Progenitor cell of endocrine pancreas (in vitro differentiated cells): ENCODE measurements around the gene NR6A1. TPM values are rescaled to one million over a fixed set of nuclear protein-coding genes. Genes with fewer than 3 reads are reported as not detected.

Source experiments
- DNase-seq: peaks from one replicate; pipeline ENCODE4 v3.0.0; 2021; ENCODE audit warnings: low spot score; ENCODE audit not compliant: unreplicated experiment
- H3K27ac Mint-ChIP-seq: 2 replicates; pipeline ENCODE4 v1.8.0; 2021; ENCODE audit warnings: mild to moderate bottlenecking, moderate library complexity, mixed read lengths
- H3K27me3 Mint-ChIP-seq: 2 replicates; pipeline ENCODE4 v1.8.0; 2021; ENCODE audit warnings: mixed read lengths
- H3K36me3 Mint-ChIP-seq: 2 replicates; pipeline ENCODE4 v1.8.0; 2022; ENCODE audit warnings: mixed read lengths; ENCODE audit not compliant: insufficient read depth
- H3K4me1 Mint-ChIP-seq: 2 replicates; pipeline ENCODE4 v1.8.0; 2021; ENCODE audit warnings: low read depth, mixed read lengths
- H3K4me3 Mint-ChIP-seq: 2 replicates; pipeline ENCODE4 v1.8.0; 2021; ENCODE audit warnings: low read depth, mild to moderate bottlenecking, moderate library complexity, mixed read lengths
- H3K9me3 Mint-ChIP-seq: 2 replicates; pipeline ENCODE4 v1.8.0; 2021; ENCODE audit warnings: low read depth, mixed read lengths
- total RNA-seq: library from RNA; stranded (reverse); gene quantifications from 2 replicates; pipeline ENCODE4 v1.2.1, GENCODE V29; 2021
- TF ChIP-seq, protein P1 (sequence below): fragments of 200-600 bp; sonication (generic); IDR thresholded peaks from one replicate; pipeline ENCODE4 v1.5.0; 2021; ENCODE audit warnings: antibody characterized with exemption, mild to moderate bottlenecking; ENCODE audit not compliant: unreplicated experiment

The NR6A1 gene
- total RNA-seq, 1 donor from 2014 or later, result 86.4 TPM

DNA sequence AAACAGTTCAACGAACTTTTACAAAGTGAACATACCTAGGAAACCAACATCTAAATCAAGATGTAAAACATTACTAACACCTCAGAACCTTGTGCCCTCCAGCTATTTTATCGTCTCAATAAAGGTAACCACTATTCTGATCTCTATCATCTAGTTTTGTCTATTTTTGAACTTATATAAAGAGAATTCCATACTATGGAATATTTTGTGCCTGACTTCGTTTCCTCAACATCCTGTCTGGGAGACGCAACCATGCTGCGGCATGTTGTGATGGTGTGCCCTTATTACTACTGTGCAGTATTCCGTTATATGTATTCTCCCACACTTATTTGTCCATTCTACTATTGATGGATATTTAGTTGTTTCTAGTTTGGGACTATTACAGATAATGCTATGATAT is 99.2 kb downstream of the NR6A1 start:
- DNase-seq, result no peak
- H3K4me3 Mint-ChIP-seq, result no peak overlapping the region
- H3K4me1 Mint-ChIP-seq, result peaks cover 27% of the 10 kb centered on the region
- TF ChIP-seq, protein P1, sequence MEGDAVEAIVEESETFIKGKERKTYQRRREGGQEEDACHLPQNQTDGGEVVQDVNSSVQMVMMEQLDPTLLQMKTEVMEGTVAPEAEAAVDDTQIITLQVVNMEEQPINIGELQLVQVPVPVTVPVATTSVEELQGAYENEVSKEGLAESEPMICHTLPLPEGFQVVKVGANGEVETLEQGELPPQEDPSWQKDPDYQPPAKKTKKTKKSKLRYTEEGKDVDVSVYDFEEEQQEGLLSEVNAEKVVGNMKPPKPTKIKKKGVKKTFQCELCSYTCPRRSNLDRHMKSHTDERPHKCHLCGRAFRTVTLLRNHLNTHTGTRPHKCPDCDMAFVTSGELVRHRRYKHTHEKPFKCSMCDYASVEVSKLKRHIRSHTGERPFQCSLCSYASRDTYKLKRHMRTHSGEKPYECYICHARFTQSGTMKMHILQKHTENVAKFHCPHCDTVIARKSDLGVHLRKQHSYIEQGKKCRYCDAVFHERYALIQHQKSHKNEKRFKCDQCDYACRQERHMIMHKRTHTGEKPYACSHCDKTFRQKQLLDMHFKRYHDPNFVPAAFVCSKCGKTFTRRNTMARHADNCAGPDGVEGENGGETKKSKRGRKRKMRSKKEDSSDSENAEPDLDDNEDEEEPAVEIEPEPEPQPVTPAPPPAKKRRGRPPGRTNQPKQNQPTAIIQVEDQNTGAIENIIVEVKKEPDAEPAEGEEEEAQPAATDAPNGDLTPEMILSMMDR, result no peak
- H3K36me3 Mint-ChIP-seq, result peaks cover 9% of the 10 kb centered on the region
- H3K27ac Mint-ChIP-seq, result no peak overlapping the region
- H3K27me3 Mint-ChIP-seq, result no peaks in the 10 kb centered on the region
- no peaks in the 10 kb centered on the region for H3K9me3 Mint-ChIP-seq

DNA sequence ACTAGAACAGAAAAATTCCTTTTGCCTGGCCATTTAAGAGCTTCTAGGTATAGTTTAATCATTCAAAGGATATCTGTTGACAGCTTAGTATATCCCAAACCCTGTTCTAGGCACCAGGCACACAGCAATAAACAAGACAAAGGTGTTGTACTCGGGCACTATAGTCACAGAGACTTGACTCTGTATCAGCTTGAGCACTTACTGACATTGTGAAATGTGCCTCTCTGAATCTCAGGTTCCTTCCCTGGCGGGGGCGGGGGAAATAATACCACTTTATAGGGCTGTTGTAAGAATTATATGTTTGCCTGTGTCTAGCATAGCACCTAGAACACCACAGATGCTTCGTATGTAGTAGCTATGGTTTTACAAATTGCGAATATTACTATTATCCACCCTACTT is 104.5 kb downstream of the NR6A1 start:
- peaks cover 38% of the 10 kb centered on the region for H3K4me1 Mint-ChIP-seq

DNA sequence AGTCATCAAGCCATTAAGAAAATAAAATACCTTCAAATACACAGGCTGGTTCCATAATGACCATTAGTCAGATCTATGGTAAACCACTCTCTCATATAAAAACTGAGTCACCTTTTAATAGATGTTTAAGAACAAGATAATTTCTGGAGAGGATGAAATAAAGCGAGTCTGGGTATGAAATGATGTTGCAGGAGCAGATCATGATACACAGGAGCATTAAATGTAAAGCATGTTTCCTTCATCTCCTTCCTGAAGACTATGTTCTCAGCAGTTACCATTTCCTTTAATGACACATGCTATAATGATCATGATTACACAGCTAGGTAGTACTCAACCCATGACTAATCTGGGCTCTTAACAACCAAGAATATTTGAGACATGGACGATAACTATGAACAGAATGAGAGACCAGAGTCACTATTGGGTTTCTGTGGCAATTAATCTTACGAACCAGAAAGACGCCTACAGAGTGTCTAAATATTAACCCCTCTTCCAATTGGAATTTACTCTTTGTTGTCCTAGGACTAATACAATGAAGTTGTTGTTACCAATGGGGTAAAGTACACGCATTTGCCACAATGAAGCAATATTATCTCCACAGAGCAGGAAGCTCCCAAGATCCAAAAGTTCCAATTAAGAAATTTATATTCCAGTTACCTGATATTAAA is 105.6 kb downstream of the NR6A1 start:
- H3K27me3 Mint-ChIP-seq, result no peaks in the 10 kb centered on the region
- TF ChIP-seq, protein P1, result no peak
- no peaks in the 10 kb centered on the region for H3K9me3 Mint-ChIP-seq
- H3K4me3 Mint-ChIP-seq, result no peak overlapping the region
- H3K36me3 Mint-ChIP-seq, result peaks cover 10% of the 10 kb centered on the region
- no peak overlapping the region for H3K27ac Mint-ChIP-seq
- peaks cover 41% of the 10 kb centered on the region for H3K4me1 Mint-ChIP-seq
- no peak for DNase-seq

More for the DNA sequence above, 104.5 kb downstream of the NR6A1 start:
- H3K9me3 Mint-ChIP-seq, result no peaks in the 10 kb centered on the region
- no peaks in the 10 kb centered on the region for H3K27me3 Mint-ChIP-seq
- no peak for DNase-seq
- H3K36me3 Mint-ChIP-seq, result peaks cover 10% of the 10 kb centered on the region
- H3K4me3 Mint-ChIP-seq, result no peak overlapping the region
- no peak overlapping the region for H3K27ac Mint-ChIP-seq
- TF ChIP-seq, protein P1, result no peak

DNA sequence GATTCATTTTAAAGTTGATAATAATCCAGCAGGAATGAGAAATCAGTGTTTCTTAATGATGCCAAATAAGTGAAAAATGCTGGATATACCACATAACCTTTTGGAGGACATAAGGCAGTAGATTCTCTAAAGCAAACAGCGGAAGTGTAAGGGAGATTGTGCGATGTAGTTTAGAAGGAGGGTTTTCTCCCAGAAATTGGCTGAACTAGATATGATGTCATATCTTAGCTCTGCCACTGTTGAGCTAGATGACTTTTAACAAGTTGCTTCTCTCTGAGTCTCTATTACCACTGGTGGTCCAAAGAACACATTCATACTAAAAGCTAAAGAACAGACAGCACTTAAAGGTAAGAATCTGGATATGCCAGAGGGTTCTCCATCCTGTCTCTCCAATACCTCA is 107.0 kb downstream of the NR6A1 start:
- peaks cover 8% of the 10 kb centered on the region for H3K36me3 Mint-ChIP-seq
- peaks cover 44% of the 10 kb centered on the region for H3K4me1 Mint-ChIP-seq
- H3K27ac Mint-ChIP-seq, result no peak overlapping the region
- no peak for DNase-seq
- H3K4me3 Mint-ChIP-seq, result no peak overlapping the region
- H3K27me3 Mint-ChIP-seq, result no peaks in the 10 kb centered on the region
- TF ChIP-seq, protein P1, result no peak
- no peaks in the 10 kb centered on the region for H3K9me3 Mint-ChIP-seq

DNA sequence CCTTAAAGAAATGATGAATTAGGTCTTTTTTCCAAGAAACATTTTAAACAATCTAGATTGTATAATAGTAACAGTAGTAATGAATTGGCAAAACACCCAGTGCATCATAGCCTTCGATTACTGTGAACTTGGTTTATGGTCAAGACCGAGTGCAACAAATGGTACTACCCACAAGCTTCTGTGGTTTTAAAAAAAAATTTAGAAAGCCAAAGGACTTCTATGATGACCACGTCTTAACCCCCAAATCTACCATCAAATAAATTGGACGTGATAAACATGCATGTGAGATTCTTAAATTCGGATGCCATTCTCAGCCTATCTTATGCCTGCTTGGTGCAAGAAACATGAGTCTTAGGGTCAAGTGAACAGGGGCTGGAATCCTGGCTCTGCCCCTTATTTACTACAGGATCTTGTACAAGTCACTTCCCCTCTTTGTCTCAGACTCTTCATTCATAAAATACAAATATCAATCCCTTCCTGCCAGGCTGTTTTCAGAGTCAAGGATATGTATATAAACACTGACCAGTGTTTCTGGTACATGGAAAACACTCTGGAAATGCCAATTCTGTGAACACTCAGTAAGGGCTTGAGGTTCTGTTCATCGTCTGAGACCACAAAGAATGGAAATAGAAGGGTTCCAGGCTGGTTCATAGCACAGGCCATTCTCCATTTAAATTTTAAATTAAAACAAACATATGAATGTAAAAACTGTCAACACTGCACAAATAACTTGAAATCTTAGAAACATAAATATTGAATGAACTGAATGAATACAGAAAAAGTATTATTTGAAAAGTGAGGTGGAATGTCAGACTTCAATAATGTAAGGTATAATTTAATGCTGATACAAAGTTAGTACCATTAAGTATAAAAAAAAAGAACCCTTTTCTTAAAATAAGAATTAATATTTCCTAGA is 107.8 kb downstream of the NR6A1 start:
- peaks cover 8% of the 10 kb centered on the region for H3K36me3 Mint-ChIP-seq
- peaks cover 43% of the 10 kb centered on the region for H3K4me1 Mint-ChIP-seq
- no peaks in the 10 kb centered on the region for H3K9me3 Mint-ChIP-seq
- H3K4me3 Mint-ChIP-seq, result no peak overlapping the region
- H3K27me3 Mint-ChIP-seq, result no peaks in the 10 kb centered on the region
- TF ChIP-seq, protein P1, result no peak
- DNase-seq, result no peak
- H3K27ac Mint-ChIP-seq, result no peak overlapping the region
